DND-41 (cell line): ENCODE measurements around the gene SGSH.

ENCODE experiments used
- CTCF ChIP-seq: IDR thresholded peaks from 2 replicates; pipeline ENCODE4 v1.5.1; 2012; ENCODE audit warnings: borderline replicate concordance, low read length, moderate library complexity, mild to moderate bottlenecking; ENCODE audit not compliant: poor library complexity, severe bottlenecking; ENCODE audit errors: extremely low read depth
- EZH2 ChIP-seq: IDR thresholded peaks from 3 replicates; pipeline ENCODE4 v1.6.1; 2012; ENCODE audit warnings: borderline replicate concordance, low read depth, mild to moderate bottlenecking, moderate library complexity, low read length, inconsistent platforms; ENCODE audit not compliant: severe bottlenecking

GRCh38 chr17:80202197-80202596, 17.9 kb downstream of the SGSH start:
- no peak for TF ChIP-seq CTCF
- TF ChIP-seq EZH2: no peak
